ENCODE results near the gene NUF2. TPM values are rescaled to one million over a fixed set of nuclear protein-coding genes. Genes with fewer than 3 reads are reported as not detected.

Gene NUF2
- total and polyA plus RNA-seq, 2 of the 8 experiments (the other 6 are each of a cell fraction or from before 2014, with no cell fraction given), result 12.1 to 28.3 TPM

GRCh38 chr1:163346326-163346870, 24.6 kb downstream of the NUF2 start (continued):
- TF ChIP-seq NANOG (IDR thresholded peaks at IDR 0.05; ENCODE audit: insufficient read depth, low read depth, low read length, poor library complexity, severe bottlenecking) (no peak), CTBP2 (IDR thresholded peaks at IDR 0.05; ENCODE audit: borderline replicate concordance, insufficient read depth, insufficient read length, low read length) (no peak), BRCA1 (IDR thresholded peaks at IDR 0.05; ENCODE audit: low read depth, low read length) (no peak)

Measured in H1 (cell line).